ENCODE results near the gene MRPL50.

- TF ChIP-seq EZH2 (IDR thresholded peaks at IDR 0.05; ENCODE audit: low read length, missing control alignments), result no peak
- TF ChIP-seq CTCF (conservative IDR thresholded peaks at IDR 0.05 in 1 of 2, IDR thresholded peaks at IDR 0.05 in 1 of 2; ENCODE audit: low read depth in 1 of 2, low read length in 2 of 2), result no peak
Observed at GRCh38 chr9:101381833-101382342, 16.5 kb downstream of the MRPL50 start.
